ENCODE results near the gene TLR7. TPM values are rescaled to one million over a fixed set of nuclear protein-coding genes. Genes with fewer than 3 reads are reported as not detected.

The TLR7 gene
- polyA plus RNA-seq, 2 of the 4 experiments (the other 2 are of a cell fraction), result not detected

GRCh38 chrX:12865359-12865758 lies 1.5 kb upstream of the TLR7 start:
- no peaks in the 10 kb centered on the region for H3K9me3 ChIP-seq
- H3K4me1 ChIP-seq, result no peaks in the 10 kb centered on the region
- ATAC-seq, result no peak
- WGBS (ENCODE audit: missing lambda C conversion rate), result 28% methylated on average over 7 of the region's 7 CpGs
- H3K4me2 ChIP-seq, result no peak overlapping the region
- H3K27ac ChIP-seq, result no peak overlapping the region
- no peak for DNase-seq (ENCODE audit: low read depth in 1 of 2, low spot score in 1 of 2)
- CTCF ChIA-PET, result no interaction called here
- no peak for FAIRE-seq
- no peak overlapping the region for H3K4me3 ChIP-seq
- POLR2A ChIA-PET, result no interaction called here
- TF ChIP-seq EHF (CRISPR knock-in tag; IDR thresholded peaks at IDR 0.05), result no peak
- no peak for TF ChIP-seq FOSL2 (IDR thresholded peaks at IDR 0.05)
- no peak for TF ChIP-seq FOSL2 (CRISPR knock-in tag; IDR thresholded peaks at IDR 0.05)
- no peak for TF ChIP-seq EHMT2 (IDR thresholded peaks at IDR 0.05; ENCODE audit: low read depth)
- no peak for TF ChIP-seq PHF8 (IDR thresholded peaks at IDR 0.05; ENCODE audit: borderline replicate concordance, low read depth)
- TF ChIP-seq RNF2 (IDR thresholded peaks at IDR 0.05; ENCODE audit: borderline replicate concordance, low read depth), result no peak

DNA sequence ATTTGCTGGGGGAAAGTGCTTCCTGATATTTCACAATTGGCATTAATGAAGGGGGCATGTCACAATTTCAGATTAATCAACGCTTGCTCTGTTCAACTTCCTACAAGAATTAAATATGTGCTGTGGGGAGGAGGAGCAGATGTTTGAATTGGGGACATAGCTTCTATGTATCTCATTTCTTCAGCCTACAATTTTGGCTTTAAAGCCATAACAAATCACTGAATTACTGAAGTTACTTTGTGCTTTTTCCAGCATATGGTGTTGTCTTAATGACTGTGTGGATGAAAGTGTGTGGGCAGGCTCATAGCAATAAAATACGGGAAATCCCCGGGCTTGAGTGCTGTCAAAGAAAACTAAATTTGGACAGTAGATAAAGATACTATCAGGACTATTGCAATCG lies 813 bp downstream of the TLR7 start:
- no peaks in the 10 kb centered on the region for H3K9me3 ChIP-seq
- H3K4me3 ChIP-seq, result no peak overlapping the region
- H3K4me1 ChIP-seq, result no peaks in the 10 kb centered on the region
- ATAC-seq, result no peak
- WGBS (ENCODE audit: missing lambda C conversion rate), result 39% methylated on average over 4 of the region's 4 CpGs
- FAIRE-seq, result no peak
- H3K27ac ChIP-seq, result no peak overlapping the region
- ChIA-PET POLR2A (no interaction called here), CTCF (no interaction called here)
- TF ChIP-seq RFX5 (IDR thresholded peaks at IDR 0.05) (no peak), MAZ (IDR thresholded peaks at IDR 0.05; ENCODE audit: borderline replicate concordance, low read depth, low read length) (no peak), ZNF302 (CRISPR knock-in tag; IDR thresholded peaks at IDR 0.05) (no peak), GATA3 (IDR thresholded peaks at IDR 0.05; ENCODE audit: borderline replicate concordance) (no peak), EHF (CRISPR knock-in tag; IDR thresholded peaks at IDR 0.05) (no peak)
- TF ChIP-seq, protein P1, sequence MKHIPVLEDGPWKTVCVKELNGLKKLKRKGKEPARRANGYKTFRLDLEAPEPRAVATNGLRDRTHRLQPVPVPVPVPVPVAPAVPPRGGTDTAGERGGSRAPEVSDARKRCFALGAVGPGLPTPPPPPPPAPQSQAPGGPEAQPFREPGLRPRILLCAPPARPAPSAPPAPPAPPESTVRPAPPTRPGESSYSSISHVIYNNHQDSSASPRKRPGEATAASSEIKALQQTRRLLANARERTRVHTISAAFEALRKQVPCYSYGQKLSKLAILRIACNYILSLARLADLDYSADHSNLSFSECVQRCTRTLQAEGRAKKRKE (CRISPR knock-in tag; IDR thresholded peaks at IDR 0.05; ENCODE audit: low read depth), result no peak
- H3K4me2 ChIP-seq, result no peak overlapping the region
- DNase-seq (ENCODE audit: low read depth in 1 of 2, low spot score in 1 of 2), result no peak

DNA sequence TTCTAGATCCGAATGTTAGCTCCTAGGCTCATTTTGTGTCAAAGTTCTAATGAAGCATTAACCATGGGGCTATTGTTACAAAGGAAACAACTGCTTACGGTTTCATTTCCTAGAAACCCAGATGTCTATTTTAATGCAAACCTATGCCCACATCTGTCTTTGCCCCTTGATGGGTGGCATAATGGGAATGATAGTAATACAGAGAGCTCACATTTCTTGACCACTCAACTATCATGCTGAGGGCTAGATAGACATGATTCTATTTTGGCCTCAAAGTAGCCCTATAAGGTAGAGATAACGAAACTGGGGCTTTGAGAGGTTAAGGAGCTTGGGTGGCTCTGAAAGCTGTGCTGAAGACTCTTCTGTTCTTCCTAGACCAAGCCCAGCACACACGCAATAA lies 1.9 kb downstream of the TLR7 start:
- ChIA-PET POLR2A (no interaction called here), CTCF (no interaction called here)
- H3K27ac ChIP-seq, result no peak overlapping the region
- ATAC-seq (no peak), DNase-seq (ENCODE audit: low read depth in 1 of 2, low spot score in 1 of 2) (no peak), FAIRE-seq (no peak)
- 40% methylated on average over 4 of the region's 4 CpGs for WGBS (ENCODE audit: missing lambda C conversion rate)
- no peak overlapping the region for H3K4me2 ChIP-seq
- no peaks in the 10 kb centered on the region for H3K4me1 ChIP-seq
- TF ChIP-seq ZFP36 (IDR thresholded peaks at IDR 0.05; ENCODE audit: borderline replicate concordance, partially characterized antibody) (no peak), HDAC2 (IDR thresholded peaks at IDR 0.05) (no peak), EHMT2 (IDR thresholded peaks at IDR 0.05; ENCODE audit: low read depth) (no peak), GATA3 (IDR thresholded peaks at IDR 0.05; ENCODE audit: borderline replicate concordance) (no peak), FOXS1 (CRISPR knock-in tag; IDR thresholded peaks at IDR 0.05) (no peak), CHD4 (IDR thresholded peaks at IDR 0.05; ENCODE audit: borderline replicate concordance) (no peak), RAD21 (conservative IDR thresholded peaks at IDR 0.05 in 1 of 2, IDR thresholded peaks at IDR 0.05 in 1 of 2) (no peak), EP300 (IDR thresholded peaks at IDR 0.05) (no peak), ZNF302 (CRISPR knock-in tag; IDR thresholded peaks at IDR 0.05) (no peak), ZSCAN20 (CRISPR knock-in tag; IDR thresholded peaks at IDR 0.05) (no peak), MAFK (IDR thresholded peaks at IDR 0.05; ENCODE audit: partially characterized antibody) (no peak)
- H3K4me3 ChIP-seq, result no peak overlapping the region
- H3K9me3 ChIP-seq, result no peaks in the 10 kb centered on the region

GRCh38 chrX:12871257-12871656 lies 4.4 kb downstream of the TLR7 start:
- no peak overlapping the region for H3K27ac ChIP-seq
- POLR2A ChIA-PET, result no interaction called here
- FAIRE-seq (no peak), ATAC-seq (no peak), DNase-seq (ENCODE audit: low read depth in 1 of 2, low spot score in 1 of 2) (no peak)
- H3K4me2 ChIP-seq, result no peak overlapping the region
- CTCF ChIA-PET, result no interaction called here
- no peaks in the 10 kb centered on the region for H3K4me1 ChIP-seq
- no peak overlapping the region for H3K4me3 ChIP-seq
- 58% methylated on average over 6 of the region's 6 CpGs for WGBS (ENCODE audit: missing lambda C conversion rate)
- H3K9me3 ChIP-seq, result no peaks in the 10 kb centered on the region
- no peak for TF ChIP-seq JUNB (IDR thresholded peaks at IDR 0.05)
- TF ChIP-seq HOXB13 (CRISPR knock-in tag; IDR thresholded peaks at IDR 0.05; ENCODE audit: low read depth), result no peak
- TF ChIP-seq, protein P2, sequence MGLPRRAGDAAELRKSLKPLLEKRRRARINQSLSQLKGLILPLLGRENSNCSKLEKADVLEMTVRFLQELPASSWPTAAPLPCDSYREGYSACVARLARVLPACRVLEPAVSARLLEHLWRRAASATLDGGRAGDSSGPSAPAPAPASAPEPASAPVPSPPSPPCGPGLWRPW (IDR thresholded peaks at IDR 0.05), result no peak
- TF ChIP-seq RNF2 (IDR thresholded peaks at IDR 0.05; ENCODE audit: borderline replicate concordance, low read depth), result no peak
- TF ChIP-seq HEYL (CRISPR knock-in tag; IDR thresholded peaks at IDR 0.05), result no peak
- TF ChIP-seq PBX3 (IDR thresholded peaks at IDR 0.05), result no peak
- no peak for TF ChIP-seq RCOR1 (IDR thresholded peaks at IDR 0.05; ENCODE audit: low read depth, low read length)
- no peak for TF ChIP-seq CHD2 (IDR thresholded peaks at IDR 0.05; ENCODE audit: low read length, partially characterized antibody)
- no peak for TF ChIP-seq RAD21 (conservative IDR thresholded peaks at IDR 0.05 in 1 of 2, IDR thresholded peaks at IDR 0.05 in 1 of 2)
- no peak for TF ChIP-seq FOXS1 (CRISPR knock-in tag; IDR thresholded peaks at IDR 0.05)
- TF ChIP-seq REST (IDR thresholded peaks at IDR 0.05), result no peak
- no peak for TF ChIP-seq ZNF302 (CRISPR knock-in tag; IDR thresholded peaks at IDR 0.05)

Measured in A549 (cell line).